Epidermal melanocyte (primary cell): ENCODE results near the gene ZNF746.
"Not testable (repeated sequence)": the region's sequence is repeated elsewhere in the genome, so short reads cannot be mapped to it uniquely, and the experiment has no call there.

ENCODE experiments used
- DNase-seq: peaks from one replicate; pipeline ENCODE4 v3.0.0; 2011; ENCODE audit warnings: low spot score; ENCODE audit not compliant: insufficient read length

The ZNF746 gene

DNA sequence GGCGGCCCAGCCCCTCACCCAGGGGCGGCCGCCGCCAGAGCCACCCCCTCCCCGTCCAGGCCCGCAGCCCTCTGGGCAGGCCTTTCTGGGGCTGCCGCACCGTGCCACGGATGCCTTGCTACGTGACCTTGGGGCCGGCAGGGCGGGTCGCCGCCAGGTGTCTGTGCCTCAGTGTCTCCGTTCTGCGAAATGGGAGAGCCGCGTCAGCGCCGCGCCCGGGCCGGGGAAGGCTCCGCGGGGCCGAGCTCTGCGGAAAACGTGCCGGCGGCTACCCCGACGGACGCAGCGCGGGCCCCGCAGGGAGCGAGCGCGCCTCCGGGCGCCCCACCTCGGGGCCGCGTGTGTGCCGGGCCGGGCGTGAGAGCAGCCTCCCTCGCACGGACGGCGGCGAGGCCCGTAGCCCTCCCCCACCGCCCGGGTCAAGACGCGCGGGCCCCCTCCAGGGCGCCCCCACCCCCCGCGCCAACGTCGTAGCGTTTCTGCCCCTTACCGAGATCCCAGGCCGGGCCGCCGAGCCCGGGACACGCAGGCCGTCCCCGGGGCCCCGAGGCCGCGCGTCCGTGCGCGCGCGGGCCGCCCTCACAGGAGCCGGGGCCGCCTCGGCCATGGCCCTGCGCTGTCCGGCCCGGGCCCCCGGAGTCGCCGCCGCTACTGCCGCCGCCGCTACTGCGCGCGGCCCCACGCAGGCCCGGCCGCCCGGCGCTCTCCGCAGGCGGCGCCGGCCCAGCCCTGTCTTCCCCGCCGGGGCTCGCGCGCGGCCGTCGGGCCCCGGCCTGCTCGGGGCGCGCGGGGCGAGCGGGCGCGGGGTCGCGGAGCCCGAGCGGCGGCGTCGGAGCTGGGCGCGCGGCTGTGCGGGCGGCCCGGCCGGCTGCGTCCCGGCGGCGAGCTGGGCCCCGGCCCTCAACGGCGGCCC, 37.8 kb downstream of the ZNF746 start:
- no peak for DNase-seq

DNA sequence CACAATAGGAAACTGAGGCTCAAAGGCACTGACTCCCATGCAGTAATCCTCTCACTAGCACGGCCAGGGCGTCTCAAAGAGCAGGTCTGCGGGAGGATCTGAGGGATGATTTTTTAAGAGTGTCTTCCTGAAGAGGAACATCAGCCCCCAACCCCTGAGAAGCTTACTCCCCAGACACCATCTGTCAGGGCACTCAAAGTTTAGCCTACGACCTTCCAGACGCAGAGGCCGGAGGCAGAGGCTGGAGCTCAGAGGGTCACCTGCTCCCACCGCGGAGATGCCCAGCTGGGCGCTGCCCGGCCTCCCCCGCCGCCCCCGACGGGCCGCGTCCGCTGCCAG, 38.4 kb downstream of the ZNF746 start:
- no peak for DNase-seq

DNA sequence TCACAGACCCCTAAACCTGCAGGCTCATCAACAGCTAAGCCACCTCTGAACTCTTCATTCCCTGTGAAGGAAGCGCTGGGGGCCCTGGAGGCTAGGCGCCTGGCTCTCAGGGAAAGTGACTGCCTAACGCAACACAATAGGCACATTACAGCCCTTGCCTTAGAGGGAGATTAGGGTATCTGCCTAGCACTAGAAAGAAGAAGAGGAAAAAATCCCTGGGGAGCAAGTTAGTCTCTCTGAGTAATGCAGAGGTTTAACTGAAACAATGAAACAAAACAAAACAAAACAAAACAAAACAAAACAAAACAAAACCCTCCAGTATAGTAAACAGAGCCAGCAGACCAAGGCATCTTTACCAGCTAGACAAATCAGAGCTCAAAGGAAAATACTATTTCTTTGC, 39.4 kb downstream of the ZNF746 start:
- no peak for DNase-seq

DNA sequence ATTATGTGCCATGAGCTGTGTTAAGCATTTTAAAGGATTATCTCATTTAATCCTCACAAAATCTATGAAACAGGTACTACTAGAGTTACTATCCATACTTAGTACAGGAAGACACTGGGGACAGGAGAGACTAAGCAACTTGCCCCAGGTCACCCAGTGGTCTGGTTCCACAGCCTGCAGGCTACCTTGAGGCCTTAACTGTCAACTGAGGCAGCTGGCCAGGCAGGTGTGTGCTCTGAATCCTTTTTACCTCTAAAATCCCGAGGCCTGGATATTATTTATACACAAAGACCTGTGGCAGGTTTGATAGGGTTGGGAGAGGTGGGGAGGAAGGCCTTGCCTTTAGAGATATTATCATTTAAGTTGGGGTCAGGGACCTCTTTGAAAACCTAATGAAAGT, 39.8 kb downstream of the ZNF746 start:
- DNase-seq: no peak

DNA sequence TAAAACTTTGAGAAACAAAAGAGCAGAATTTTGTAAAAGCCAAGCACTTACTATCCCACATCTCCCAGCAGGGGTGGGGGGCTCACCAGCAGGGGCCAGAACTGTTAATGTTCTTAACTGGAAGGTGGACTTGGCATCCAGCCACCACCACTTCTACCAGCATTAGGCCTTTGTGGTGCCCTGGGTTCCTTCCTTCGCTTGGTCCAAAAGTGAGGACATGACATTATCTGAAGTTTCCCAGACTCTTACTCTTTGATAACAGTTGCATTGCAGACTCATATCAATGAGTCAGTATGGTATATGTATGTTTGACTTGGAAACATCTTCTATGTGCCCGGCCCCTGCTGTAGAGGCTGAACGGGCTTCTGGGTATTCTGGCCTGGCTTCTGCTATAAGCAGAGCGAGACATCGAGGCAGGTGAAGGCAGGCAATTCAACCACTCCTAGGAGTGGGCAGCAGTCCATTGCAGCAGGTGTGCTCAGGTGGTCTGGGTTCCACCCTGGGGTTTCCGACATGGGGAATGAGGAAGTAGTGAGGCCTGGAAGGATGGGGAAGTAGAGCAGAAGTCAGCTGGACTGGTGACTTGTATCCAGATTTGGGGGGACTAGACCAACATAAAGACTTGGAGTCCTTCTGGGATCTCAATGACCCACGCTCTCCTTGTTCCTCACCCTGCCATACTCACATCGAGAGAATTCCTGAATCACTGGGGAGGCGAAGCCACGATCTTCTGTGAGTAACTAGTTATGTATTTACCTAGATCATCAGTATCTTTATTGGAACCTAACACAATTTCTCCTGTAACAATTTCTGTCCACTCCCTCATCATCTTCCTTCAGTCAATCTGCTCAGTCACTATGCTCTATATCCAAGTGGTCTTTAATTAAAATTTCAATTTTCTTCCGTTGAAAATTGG, 40.8 kb downstream of the ZNF746 start:
- DNase-seq: no peak

DNA sequence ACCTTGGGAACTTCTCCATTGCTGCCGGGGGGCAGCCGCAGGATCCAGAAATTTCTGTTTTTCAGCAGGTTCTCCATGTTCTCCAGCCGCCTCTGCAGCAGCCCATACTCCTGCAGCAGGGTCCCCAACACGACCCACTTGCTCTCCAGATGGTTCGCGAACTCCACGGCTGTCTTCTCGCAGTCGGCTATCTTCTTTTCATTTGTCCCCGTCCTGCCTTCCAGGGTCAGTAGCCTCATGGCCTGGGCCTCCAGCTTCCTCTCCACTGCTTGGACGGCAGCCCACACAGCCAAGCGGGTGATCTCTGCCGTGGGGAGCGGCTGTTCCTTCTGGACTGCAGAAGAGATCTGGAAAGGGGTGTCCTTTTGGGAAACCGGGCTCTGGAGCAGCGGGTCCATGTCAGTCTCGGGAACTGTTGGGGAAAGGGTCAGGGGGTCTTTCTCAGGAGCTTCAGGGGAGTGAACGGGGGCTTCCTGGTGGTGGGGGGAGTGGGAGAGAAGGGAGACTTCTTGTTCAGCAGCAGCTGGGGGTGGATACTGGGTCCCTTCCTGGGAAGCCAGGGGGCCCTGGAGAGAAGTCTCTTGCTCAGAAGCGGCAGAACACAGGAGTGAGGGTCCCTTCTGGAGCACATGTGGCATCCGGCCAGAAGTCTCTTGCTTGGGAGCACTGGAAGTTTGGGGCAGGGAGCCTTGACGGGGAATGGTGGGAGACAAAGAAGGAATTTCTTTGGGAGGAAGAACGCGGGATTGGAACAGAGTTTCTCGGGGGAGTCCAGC, 42.2 kb downstream of the ZNF746 start:
- no peak for DNase-seq

DNA sequence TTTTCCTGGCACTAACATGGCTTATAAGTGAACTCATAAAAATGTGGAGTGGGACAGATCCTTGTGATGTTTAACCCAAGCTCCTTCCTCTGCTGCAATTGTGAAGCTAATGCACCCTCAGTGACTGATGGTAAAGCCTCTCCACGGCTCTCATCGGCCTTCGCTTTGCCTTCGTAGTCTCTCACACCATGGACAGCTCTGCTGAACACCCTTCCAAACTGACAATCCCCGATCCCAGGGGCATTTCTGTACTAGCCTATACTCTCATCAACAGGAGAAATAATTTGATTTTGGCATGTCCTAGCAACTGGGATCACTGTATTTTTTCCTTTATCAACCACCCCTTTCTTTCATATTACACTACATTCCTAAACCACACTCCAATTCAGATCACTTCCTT, 42.9 kb downstream of the ZNF746 start:
- DNase-seq: no peak

DNA sequence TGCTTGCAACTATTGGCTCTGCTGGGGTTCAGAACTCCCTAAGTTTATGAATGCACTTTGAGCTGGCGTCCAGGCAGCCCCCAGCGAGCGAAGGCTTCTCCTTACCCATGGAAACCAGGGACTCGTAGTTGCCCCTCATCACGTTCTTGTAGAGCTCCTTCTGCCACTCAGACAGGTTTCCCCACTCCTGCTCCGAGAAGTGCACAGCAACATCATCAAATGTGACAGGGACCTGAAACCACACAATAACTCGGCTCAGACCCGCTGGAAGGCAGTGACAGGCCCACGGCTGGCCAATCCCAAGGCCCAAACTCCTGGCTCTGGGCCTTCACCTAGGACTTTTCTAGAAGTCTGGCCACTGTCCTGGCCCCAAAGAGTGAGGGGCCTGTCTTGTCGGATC, 43.6 kb downstream of the ZNF746 start:
- no peak for DNase-seq

DNA sequence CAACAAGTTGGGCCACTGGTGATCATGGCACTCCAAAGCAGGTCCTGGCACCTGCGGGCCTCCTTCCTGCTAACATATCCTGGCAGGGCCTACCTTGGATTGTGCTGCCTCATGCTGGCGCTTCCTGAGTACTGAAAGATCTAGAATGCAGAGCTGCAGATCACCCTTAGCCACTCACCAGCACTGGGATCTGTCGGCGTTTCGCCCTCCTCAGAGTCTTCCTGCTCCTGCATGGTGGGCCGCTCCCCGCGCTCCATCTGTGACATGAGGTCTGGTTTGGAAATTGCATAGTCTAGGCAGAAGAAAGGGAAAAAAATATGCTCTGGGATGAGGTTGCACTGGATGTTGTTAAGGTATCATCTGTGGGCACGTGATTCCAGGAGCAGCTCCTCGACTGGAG, 46.8 kb downstream of the ZNF746 start:
- DNase-seq: no peak

DNA sequence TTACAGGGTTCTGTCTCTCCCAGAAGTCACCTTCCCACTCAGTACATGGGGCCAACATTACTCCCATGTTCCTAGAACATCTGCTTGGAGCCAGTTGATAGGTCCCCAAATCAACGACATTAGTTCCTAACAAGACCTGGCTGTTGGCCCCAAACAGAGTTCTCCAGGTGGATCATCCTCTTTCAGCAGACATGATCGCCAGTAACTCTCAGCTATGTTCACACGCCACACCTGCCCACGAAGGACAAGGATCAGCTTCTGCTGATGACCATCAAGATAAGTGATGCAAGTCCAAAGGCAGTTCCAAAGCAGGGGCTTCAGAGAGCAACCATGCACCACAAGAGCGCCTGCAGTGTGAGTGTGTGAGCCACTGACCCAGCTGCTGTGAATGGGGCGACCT, 47.7 kb downstream of the ZNF746 start:
- no peak for DNase-seq

DNA sequence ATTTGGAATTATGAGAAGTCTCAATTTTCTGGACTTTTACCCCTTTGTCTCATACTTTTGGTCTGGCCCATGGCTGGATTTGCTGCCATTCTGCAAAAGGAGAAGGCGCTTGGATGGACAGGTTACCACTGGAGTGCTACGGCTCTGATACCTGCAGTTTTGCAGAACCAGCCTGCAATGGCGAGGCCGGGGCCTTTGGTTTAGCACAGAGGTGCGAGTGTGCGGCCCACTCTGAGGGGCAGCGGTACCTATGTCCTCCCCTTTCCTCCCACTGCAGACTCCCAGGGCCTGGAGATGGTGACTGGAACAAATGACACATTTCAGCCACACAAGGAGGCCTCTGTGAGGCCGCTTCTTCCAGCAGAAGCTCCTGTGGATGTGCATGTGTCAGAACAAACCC, 48.6 kb downstream of the ZNF746 start:
- DNase-seq: no peak

DNA sequence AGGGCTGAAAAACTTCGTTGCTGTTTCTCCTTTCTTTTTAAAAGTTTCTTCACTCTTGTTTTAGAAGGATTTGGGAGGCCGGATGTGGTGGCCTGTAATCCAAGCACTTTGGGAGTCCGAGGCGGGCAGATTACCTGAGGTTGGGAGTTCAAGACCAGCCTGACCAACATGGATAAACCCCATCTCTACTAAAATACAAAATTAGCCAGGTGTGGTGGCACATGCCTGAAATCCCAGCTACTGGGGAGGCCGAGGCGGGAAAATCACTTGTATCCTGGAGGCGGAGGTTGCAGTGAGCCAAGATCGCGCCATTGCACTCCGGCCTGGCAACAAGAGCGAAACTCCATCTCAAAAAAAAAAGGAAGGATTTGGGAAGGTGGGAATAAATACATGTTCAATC, 51.6 kb downstream of the ZNF746 start:
- DNase-seq: not testable (repeated sequence)

DNA sequence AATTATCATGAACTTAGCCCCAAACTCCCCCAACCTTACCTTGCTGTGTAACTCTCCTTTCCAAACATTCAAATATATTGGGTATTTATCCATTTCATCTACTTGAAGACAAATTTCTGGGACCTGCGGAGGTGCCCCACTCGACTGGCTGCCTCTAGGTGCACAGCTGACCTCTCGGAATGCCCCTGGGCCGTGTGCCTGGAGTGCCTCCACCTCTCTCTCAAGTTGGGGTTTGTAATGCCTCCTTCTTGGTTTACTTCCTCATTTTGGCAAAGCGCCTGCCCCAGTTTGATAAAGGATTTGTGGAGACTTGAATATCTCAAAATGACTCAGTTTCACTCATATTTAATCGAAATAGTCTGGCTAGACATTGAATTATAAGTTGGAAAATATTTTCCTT, 53.3 kb downstream of the ZNF746 start:
- no peak for DNase-seq

DNA sequence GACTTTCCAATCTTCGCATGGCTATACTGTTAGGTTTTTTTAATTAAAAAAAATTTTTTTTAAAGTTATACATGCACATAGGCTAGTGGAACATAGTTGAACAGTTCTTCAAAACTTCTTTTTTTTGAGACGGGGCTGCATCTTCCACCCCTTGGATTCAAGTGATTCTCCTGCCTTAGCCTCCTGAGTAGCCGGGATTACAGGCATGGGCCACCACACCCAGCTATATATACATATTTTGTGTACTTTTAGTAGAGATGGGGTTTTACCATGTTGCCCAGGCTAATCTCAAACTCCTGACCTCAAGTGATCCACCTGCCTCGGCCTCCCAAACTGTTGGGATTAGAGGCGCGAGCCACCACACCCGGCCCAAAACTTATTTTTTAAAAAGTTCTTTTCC, 54.1 kb downstream of the ZNF746 start:
- DNase-seq: no peak

DNA sequence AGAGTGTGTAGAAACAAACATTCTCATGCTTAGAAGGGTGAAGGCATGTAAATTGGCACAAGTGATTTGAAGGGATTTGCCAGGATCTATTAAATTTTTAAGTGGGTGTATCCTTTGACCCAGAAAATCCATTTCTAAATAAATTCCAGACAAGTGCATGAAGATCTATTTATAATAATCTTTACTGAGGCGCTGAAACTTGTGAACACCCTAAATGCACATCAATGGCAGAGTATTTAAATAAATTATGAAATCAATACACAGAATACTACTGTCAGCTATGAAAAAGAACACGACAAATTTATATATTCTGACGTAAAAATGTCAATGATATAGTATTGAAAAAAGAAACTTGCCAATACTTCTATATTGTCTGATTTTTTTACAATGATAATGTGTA, 54.7 kb downstream of the ZNF746 start:
- no peak for DNase-seq

DNA sequence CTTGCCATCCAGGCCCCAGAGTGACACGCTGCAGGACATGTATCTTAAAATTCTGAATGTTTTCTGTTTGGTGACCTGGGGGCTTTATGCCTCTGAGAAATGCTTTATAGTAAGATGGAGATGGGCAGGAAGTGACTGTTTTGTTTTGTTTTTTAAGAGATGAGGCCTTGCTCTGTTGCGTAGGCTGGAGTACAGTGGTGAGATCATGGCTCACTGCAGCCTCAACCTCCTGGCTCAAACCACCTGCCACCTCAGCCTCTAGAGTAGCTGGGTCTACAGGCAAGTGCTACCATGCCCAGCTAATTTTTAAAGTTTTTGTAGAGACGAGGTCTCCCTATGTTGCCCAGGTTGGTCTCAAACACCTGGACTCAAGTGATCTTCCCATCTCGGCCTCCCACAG, 57.4 kb downstream of the ZNF746 start:
- no peak for DNase-seq

DNA sequence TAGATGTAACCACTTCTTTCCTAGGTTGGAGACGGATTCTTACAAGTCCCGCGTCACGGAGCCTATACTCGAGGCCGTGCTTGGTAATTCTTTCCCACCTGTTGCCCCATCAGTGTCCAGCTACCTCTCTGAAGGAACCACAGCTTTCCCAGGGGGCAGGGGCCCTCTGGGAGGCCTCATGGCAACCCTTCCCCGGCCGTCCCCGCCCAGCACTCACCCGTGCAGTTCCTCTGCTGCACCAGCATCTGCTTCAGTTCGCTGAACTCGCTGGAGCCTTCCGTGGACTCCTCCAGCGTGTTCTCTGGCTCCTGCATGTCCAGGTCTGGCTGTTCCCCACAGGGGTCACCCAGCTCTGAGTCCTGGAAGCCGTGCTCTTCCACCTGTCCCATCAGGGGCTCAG, 61.3 kb downstream of the ZNF746 start:
- DNase-seq: no peak

DNA sequence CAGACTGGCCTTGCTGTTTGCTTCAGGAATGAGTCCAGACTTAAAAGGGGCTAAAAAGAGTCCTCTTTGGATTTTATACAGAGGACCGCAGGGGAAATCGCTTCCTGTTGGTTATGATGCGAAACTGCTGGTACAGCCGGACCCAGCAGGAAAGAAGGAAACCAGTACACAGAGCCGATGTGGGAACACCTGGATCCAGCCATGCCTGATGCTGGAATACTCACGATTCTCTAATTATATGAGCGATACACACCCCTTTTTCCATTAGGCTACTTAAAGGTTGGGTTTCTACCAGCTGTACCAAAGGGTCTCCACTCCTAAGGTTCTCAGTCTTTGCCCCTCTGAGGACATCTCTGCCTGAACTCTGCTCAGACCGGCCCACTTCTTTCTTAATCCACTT, 64.5 kb downstream of the ZNF746 start:
- no peak for DNase-seq

DNA sequence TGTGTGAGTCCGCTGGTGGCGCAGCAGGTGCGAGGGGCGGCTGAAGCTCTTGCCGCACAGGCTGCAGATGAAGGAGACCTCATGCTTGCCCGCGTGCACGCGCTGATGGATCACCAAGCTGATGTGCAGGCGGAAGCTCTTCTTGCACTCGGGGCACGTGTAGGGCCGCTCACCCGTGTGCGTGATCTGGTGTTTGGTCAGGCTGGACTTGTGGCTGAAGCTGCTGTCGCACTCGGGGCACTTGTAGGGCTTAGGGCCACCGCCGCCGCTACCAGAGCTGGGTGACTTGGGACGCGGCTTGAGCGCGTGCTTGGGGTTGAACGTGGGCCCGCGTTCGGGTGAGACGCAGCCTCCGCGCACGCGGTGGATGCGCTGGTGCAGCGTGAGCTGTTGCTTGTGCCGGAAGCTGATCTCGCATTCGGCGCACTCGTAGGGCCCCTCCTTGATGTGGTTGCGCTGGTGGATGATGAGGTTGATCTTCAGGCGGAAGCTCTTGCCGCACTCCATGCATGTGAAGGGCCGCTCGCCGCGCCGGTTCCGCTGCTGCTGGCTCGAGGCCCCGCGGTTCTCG, 65.4 kb downstream of the ZNF746 start:
- DNase-seq: no peak

DNA sequence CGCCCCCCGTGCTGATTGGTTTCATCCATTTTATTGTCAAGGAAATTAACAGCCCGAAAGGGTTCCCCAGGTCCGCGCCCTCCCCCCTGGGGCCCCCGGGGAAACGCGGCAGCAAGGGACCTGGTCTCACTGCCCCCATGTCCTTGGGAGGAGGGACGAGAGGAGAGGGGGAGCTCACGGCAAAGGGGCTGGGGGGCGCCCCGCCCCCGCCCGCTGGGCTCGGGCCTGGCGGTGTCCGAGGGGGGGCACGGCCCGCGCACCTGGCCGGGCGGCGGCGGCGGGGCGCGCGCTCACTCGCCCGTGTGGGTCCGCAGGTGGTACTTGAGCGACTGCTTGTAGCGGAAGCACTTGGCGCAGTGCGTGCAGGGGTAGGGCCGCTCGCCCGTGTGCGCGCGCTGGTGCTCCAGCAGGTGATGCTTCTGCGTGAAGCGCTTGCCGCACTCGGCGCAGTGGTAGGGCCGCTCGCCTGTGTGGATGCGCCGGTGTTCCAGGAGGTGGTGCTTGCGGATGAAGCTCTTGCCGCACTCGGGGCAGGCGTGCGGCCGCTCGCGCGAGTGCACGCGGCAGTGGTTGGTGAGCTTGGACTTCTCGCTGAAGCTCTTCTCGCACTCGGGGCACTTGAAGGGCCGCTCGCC, 66.0 kb downstream of the ZNF746 start:
- no peak for DNase-seq

DNA sequence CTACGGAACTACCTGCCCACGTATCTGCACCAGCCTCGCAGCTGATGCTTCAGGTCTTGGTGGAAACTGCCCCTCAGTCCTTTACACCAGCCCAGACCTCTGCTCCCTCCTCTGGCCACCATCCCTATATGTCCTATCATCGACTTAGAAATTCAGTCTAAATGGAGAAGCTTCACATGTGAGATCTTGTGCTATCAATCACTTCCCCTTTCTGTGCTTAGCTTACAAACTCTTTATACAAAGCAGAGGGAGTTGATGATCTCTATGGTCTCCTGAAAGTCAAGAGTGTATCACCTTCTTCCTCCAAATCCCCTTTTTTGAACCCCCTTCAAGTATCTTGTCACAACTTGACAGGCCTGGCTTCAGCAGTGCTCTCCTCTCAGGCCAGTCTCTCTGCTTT, 67.4 kb downstream of the ZNF746 start:
- DNase-seq: no peak
